GM23248 (cell line): ENCODE measurements around the gene CDKAL1.

ENCODE experiments used
- EZH2 ChIP-seq: fragments of 200-600 bp; sonication (generic); IDR thresholded peaks from 2 replicates; pipeline ENCODE4 v1.6.1; 2018; ENCODE audit warnings: antibody characterized with exemption, mild to moderate bottlenecking; ENCODE audit not compliant: insufficient read depth, poor library complexity, severe bottlenecking
- EZH2phosphoT487 ChIP-seq: fragments of 200-600 bp; sonication (generic); IDR thresholded peaks from 2 replicates; pipeline ENCODE4 v1.6.1; 2018; ENCODE audit warnings: antibody characterized with exemption, moderate library complexity, mild to moderate bottlenecking, low read depth; ENCODE audit not compliant: insufficient read depth

- no peak for TF ChIP-seq EZH2phosphoT487
- no peak for TF ChIP-seq EZH2
Observed at GRCh38 chr6:20632696-20633095, 98.4 kb downstream of the CDKAL1 start.
